ENCODE data around the gene RBM12.

RBM12 gene

GRCh38 chr20:35619196-35620095 is 45.3 kb downstream of the RBM12 start (continued):
- 0 out of 2 replicates have a peak, but pooled peaks have one; percentile 43 for TF ChIP-seq ZSCAN5A (tag by site-specific recombination; IDR thresholded peaks at IDR 0.05)
- TF ChIP-seq ZNF449 (tag by site-specific recombination; IDR thresholded peaks at IDR 0.05): peak; percentile 46; the same call in 1 of the 2 replicates
- TF ChIP-seq TRIM28 (IDR thresholded peaks at IDR 0.05; ENCODE audit: borderline replicate concordance, low read length): 0 out of 2 replicates have a peak, but pooled peaks have one; percentile 29
- TF ChIP-seq ZNF266 (tag by site-specific recombination; IDR thresholded peaks at IDR 0.05; ENCODE audit: low read depth): no peak
- TF ChIP-seq ZEB2 (tag by site-specific recombination; IDR thresholded peaks at IDR 0.05): peak; percentile 89
- TF ChIP-seq ZNF664 (tag by site-specific recombination; IDR thresholded peaks at IDR 0.05): 0 out of 2 replicates have a peak, but pooled peaks have one; percentile 64
- TF ChIP-seq ZNF692 (tag by site-specific recombination; IDR thresholded peaks at IDR 0.05): peak; percentile 90
- TF ChIP-seq ZBTB21 (tag by site-specific recombination; IDR thresholded peaks at IDR 0.05): no peak
- TF ChIP-seq GLI2 (tag by site-specific recombination; IDR thresholded peaks at IDR 0.05; ENCODE audit: borderline replicate concordance, low read depth): no peak
- TF ChIP-seq KLF9 (tag by site-specific recombination; IDR thresholded peaks at IDR 0.05; ENCODE audit: low read depth): peak; percentile 64; the same call in 1 of the 2 replicates
- no peak for TF ChIP-seq ZNF175 (tag by site-specific recombination; IDR thresholded peaks at IDR 0.05)
- no peak for TF ChIP-seq ZNF747 (tag by site-specific recombination; IDR thresholded peaks at IDR 0.05)
- TF ChIP-seq SP3 (tag by site-specific recombination; IDR thresholded peaks at IDR 0.05): peak; percentile 94
- TF ChIP-seq ZBTB6 (tag by site-specific recombination; IDR thresholded peaks at IDR 0.05): peak; percentile 71
- no peak for TF ChIP-seq ZNF10 (tag by site-specific recombination; IDR thresholded peaks at IDR 0.05)
- no peak for TF ChIP-seq ZNF239 (tag by site-specific recombination; IDR thresholded peaks at IDR 0.05)
- TF ChIP-seq ZNF776 (tag by site-specific recombination; IDR thresholded peaks at IDR 0.05; ENCODE audit: borderline replicate concordance): no peak
- peak; percentile 86 for TF ChIP-seq SP7 (tag by site-specific recombination; IDR thresholded peaks at IDR 0.05)
- no peak for TF ChIP-seq ZNF26 (tag by site-specific recombination; IDR thresholded peaks at IDR 0.05)
- TF ChIP-seq SALL2 (tag by site-specific recombination; IDR thresholded peaks at IDR 0.05; ENCODE audit: borderline replicate concordance): no peak
- no peak for TF ChIP-seq TCF7L2 (IDR thresholded peaks at IDR 0.05; ENCODE audit: borderline replicate concordance, low read depth, low read length)
- no peak for TF ChIP-seq ZNF223 (tag by site-specific recombination; IDR thresholded peaks at IDR 0.05)
- 0 out of 2 replicates have a peak, but pooled peaks have one; percentile 40 for TF ChIP-seq HIC1 (tag by site-specific recombination; IDR thresholded peaks at IDR 0.05)
- TF ChIP-seq ZNF2 (tag by site-specific recombination; IDR thresholded peaks at IDR 0.05): peak; percentile 100
- TF ChIP-seq ZNF558 (tag by site-specific recombination; IDR thresholded peaks at IDR 0.05): no peak
- no peak for TF ChIP-seq ZNF23 (tag by site-specific recombination; IDR thresholded peaks at IDR 0.05; ENCODE audit: borderline replicate concordance)
- TF ChIP-seq ZNF600 (tag by site-specific recombination; IDR thresholded peaks at IDR 0.05): peak; percentile 90
- no peak for TF ChIP-seq ZNF16 (tag by site-specific recombination; IDR thresholded peaks at IDR 0.05; ENCODE audit: low read depth)
- TF ChIP-seq ZNF548 (tag by site-specific recombination; IDR thresholded peaks at IDR 0.05): no peak
- no peak for TF ChIP-seq ZBTB7A (tag by site-specific recombination; IDR thresholded peaks at IDR 0.05; ENCODE audit: low read depth)
- no peak for TF ChIP-seq ZFP41 (tag by site-specific recombination; IDR thresholded peaks at IDR 0.05; ENCODE audit: borderline replicate concordance)

Data from HEK293 (cell line).